ENCODE data around the gene ATG9A. TPM values are rescaled to one million over a fixed set of nuclear protein-coding genes. Genes with fewer than 3 reads are reported as not detected.

Gene ATG9A
- total RNA-seq, 1 experiment from 2014 or later: 52.1 TPM

DNA sequence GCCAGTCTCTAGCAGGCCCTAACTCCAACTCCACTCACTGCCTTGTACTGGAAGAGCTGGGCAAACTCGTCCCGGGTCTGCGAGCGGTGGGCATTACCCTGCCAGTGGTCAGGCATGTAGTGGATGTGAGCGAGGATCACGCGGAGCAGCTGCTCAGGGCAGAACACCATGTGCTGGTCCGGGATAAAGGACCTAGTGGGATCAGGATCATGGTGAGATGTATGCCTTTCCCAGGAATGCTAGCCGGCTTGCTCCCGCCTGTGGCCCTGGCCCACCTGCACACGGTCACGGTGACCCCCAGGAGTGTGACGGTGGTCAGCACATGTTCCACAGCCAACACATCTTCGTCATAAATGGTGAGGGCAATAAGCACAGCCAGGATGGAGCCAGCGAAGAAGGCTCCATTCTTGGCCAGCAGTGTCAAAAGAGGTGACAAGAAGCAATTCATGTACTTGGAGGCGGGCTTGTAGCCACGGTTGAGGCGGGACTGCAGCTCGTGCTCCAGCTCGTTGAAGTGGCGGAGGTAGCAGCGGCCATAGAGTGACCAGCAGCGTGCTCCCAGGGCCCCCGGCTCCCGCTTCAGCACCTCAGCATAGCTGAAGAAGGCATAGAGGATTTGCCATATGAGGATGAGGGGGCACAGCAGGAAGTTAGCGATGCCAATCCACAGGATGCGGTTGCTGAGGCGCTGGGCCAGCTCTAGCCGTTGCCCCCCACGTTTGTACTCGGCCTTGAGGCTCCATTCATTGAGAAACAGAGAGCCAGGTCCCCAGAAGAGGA is 5.4 kb downstream of the ATG9A start:
- intact Hi-C loops (cut with micrococcal nuclease): no loop called here
- Mint-ChIP-seq H3K27ac (ENCODE audit: low read depth, unreplicated experiment) (no peak overlapping the region), H3K4me1 (ENCODE audit: insufficient read depth, unreplicated experiment) (peaks cover 12% of the 10 kb centered on the region), H3K4me3 (ENCODE audit: unreplicated experiment) (no peak overlapping the region), H3K36me3 (ENCODE audit: insufficient read depth, unreplicated experiment) (peaks cover 48% of the 10 kb centered on the region), H3K9me3 (ENCODE audit: unreplicated experiment) (no peaks in the 10 kb centered on the region), H3K27me3 (ENCODE audit: insufficient read depth, unreplicated experiment) (no peaks in the 10 kb centered on the region)
- TF ChIP-seq, protein P1, sequence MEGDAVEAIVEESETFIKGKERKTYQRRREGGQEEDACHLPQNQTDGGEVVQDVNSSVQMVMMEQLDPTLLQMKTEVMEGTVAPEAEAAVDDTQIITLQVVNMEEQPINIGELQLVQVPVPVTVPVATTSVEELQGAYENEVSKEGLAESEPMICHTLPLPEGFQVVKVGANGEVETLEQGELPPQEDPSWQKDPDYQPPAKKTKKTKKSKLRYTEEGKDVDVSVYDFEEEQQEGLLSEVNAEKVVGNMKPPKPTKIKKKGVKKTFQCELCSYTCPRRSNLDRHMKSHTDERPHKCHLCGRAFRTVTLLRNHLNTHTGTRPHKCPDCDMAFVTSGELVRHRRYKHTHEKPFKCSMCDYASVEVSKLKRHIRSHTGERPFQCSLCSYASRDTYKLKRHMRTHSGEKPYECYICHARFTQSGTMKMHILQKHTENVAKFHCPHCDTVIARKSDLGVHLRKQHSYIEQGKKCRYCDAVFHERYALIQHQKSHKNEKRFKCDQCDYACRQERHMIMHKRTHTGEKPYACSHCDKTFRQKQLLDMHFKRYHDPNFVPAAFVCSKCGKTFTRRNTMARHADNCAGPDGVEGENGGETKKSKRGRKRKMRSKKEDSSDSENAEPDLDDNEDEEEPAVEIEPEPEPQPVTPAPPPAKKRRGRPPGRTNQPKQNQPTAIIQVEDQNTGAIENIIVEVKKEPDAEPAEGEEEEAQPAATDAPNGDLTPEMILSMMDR (IDR thresholded peaks at IDR 0.05; ENCODE audit: unreplicated experiment): no peak
- POLR2A ChIA-PET: interaction anchor here (1.6 kb wide), 2 partner anchors 17 to 21 kb away, joined by 5 to 6 read pairs; partner anchors contain the start of genes GLB1L, STK16 and ZFAND2B
- BruUV-seq (replicated peaks): no TSS peak
- DNase-seq (ENCODE audit: unreplicated experiment): no peak
- CTCF ChIA-PET: interaction anchor here (0.6 kb wide), 1 partner anchor 50 kb away, joined by 3 read pairs; no protein-coding TSS in a partner anchor

DNA sequence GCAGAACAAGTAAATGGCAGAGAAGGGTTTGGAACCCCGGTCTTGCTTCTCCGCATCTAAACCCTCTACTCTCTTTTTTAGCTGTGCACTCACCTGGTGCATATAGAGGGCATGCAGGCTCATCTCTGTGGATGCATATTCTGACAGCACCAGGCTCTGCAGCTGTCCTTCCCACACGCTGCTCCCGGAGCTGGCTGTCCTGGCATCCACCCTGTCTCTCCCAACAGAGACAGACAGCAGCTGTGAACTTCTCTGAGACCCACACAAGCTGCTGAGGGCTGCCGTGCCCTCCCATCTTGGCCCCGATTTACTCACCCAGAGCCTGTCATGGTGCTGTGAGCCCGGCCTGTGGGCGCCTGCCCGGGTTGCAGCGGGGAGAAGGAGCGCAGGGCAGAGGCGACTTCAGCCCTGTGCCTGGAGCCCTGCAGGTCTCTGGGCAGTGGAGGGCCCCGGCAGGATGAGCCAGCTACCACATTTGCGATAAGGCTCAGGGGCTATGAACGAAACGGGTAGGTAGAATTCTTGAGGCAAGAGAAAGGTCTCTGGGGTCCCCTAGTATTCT is 7.4 kb downstream of the ATG9A start:
- ChIA-PET CTCF (interaction anchor here (0.6 to 2.9 kb wide), 4 partner anchors 27 to 146 kb away, joined by 3 to 17 read pairs (median 3); no protein-coding TSS in a partner anchor), POLR2A (interaction anchor here (0.6 to 1.2 kb wide), 3 partner anchors 23 to 71 kb away, joined by 3 to 4 read pairs (median 3); partner anchors contain the start of genes DNAJB2 and GLB1L)
- H3K27me3 Mint-ChIP-seq (ENCODE audit: insufficient read depth, unreplicated experiment): no peaks in the 10 kb centered on the region
- H3K36me3 Mint-ChIP-seq (ENCODE audit: insufficient read depth, unreplicated experiment): peaks cover 50% of the 10 kb centered on the region
- H3K4me1 Mint-ChIP-seq (ENCODE audit: insufficient read depth, unreplicated experiment): no peaks in the 10 kb centered on the region
- H3K9me3 Mint-ChIP-seq (ENCODE audit: unreplicated experiment): no peaks in the 10 kb centered on the region
- intact Hi-C loops (cut with micrococcal nuclease): no loop called here
- DNase-seq (ENCODE audit: unreplicated experiment): no peak
- H3K27ac Mint-ChIP-seq (ENCODE audit: low read depth, unreplicated experiment): no peak overlapping the region
- H3K4me3 Mint-ChIP-seq (ENCODE audit: unreplicated experiment): no peak overlapping the region
- TF ChIP-seq, protein P1 (IDR thresholded peaks at IDR 0.05; ENCODE audit: unreplicated experiment): no peak
- BruUV-seq (replicated peaks): no TSS peak

DNA sequence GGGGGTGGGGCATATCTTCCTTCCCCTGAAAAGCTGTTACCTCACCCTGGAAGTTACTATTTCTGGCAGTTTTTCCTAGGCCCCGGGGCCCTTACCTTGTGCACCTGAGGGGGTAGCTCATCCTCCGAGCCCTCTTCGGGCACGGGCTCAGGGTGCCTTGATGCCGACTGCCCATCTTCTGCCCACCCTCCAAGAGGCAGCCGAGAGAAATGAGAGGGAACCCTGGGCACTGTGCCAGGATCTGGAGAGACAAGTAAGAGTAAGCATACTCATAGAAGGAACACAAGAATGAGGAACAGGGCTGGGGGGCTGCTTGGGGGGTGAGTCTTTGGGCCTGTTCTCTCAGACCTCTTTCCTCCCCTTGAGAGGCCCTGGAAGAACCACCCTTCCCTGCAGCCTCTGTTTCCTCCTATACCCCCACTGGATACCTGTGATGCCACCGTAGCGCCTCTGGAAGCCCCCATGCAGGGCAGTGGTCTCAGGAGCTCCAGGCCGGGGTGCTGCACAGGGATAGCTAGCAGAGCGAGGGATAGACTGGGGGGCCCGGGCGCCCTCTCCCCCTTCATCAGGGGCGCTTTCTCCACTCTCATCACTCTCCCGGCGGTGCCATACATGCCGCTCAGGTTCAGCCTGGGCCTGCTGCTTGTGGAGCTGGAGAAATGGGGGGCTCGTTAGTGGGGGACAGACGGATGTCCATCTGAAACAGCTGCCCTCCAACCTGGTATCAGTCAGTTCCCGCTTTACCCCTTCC is 8.6 kb downstream of the ATG9A start:
- H3K4me1 Mint-ChIP-seq (ENCODE audit: insufficient read depth, unreplicated experiment): no peaks in the 10 kb centered on the region
- ChIA-PET CTCF (interaction anchor here (0.7 to 2.9 kb wide), 6 partner anchors 24 to 74 kb away, joined by 3 to 17 read pairs (median 3); partner anchors contain the start of genes GLB1L and STK16), POLR2A (interaction anchor here (1.2 to 6.3 kb wide), 4 partner anchors 8 to 44 kb away, joined by 3 to 127 read pairs (median 54); partner anchors contain the start of genes ANKZF1, ATG9A, CNPPD1 and GLB1L)
- no peak for DNase-seq (ENCODE audit: unreplicated experiment)
- H3K4me3 Mint-ChIP-seq (ENCODE audit: unreplicated experiment): no peak overlapping the region
- no peak overlapping the region for H3K27ac Mint-ChIP-seq (ENCODE audit: low read depth, unreplicated experiment)
- TF ChIP-seq, protein P1 (IDR thresholded peaks at IDR 0.05; ENCODE audit: unreplicated experiment): no peak
- intact Hi-C loops (cut with micrococcal nuclease): no loop called here
- no peaks in the 10 kb centered on the region for H3K27me3 Mint-ChIP-seq (ENCODE audit: insufficient read depth, unreplicated experiment)
- no peaks in the 10 kb centered on the region for H3K9me3 Mint-ChIP-seq (ENCODE audit: unreplicated experiment)
- peaks cover 43% of the 10 kb centered on the region for H3K36me3 Mint-ChIP-seq (ENCODE audit: insufficient read depth, unreplicated experiment)
- no TSS peak for BruUV-seq (replicated peaks)

Data from MCF 10A (cell line).